C4-2B (cell line): ENCODE data around the gene EID3.

Source experiments
- ZFX ChIP-seq: fragments of 450-650 bp; IDR thresholded peaks from 2 replicates; pipeline ENCODE4 v1.6.1; 2017
- TF ChIP-seq, protein P1 (sequence below): fragments of 450-650 bp; conservative IDR thresholded peaks from 2 replicates; pipeline ENCODE4 v1.5.1; 2017; ENCODE audit warnings: mild to moderate bottlenecking

DNA sequence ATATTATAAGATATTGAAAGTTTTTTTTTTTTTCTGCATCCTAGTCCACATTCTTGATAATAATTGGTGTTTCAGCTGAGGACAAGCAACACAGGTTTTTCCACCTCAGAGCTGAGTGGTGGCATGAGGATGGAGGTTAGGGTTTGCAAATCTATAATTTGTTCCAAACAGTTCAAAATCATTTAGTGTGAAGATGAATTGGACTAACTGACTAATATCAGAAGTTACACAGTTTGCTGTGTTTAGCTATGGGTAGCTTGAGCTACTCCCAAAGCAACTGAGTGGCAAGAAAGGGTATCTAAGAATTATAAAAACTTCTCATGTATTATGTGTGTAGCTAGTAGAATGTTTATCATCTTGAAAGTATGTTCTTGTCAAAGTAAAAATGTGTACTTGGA, 17.1 kb downstream of the EID3 start:
- TF ChIP-seq, protein P1, sequence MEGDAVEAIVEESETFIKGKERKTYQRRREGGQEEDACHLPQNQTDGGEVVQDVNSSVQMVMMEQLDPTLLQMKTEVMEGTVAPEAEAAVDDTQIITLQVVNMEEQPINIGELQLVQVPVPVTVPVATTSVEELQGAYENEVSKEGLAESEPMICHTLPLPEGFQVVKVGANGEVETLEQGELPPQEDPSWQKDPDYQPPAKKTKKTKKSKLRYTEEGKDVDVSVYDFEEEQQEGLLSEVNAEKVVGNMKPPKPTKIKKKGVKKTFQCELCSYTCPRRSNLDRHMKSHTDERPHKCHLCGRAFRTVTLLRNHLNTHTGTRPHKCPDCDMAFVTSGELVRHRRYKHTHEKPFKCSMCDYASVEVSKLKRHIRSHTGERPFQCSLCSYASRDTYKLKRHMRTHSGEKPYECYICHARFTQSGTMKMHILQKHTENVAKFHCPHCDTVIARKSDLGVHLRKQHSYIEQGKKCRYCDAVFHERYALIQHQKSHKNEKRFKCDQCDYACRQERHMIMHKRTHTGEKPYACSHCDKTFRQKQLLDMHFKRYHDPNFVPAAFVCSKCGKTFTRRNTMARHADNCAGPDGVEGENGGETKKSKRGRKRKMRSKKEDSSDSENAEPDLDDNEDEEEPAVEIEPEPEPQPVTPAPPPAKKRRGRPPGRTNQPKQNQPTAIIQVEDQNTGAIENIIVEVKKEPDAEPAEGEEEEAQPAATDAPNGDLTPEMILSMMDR, result no peak
- no peak for TF ChIP-seq ZFX
